Loucy (cell line): ENCODE measurements around the gene MAD1L1.

ENCODE experiments used
- H2AFZ ChIP-seq: fragments of 200-600 bp; sonication (generic); 2 replicates; pipeline ENCODE4 v1.6.0; 2016; ENCODE audit warnings: antibody characterized with exemption, mild to moderate bottlenecking, low read length, moderate library complexity
- H3F3A ChIP-seq: fragments of 200-600 bp; 2 replicates; pipeline ENCODE4 v1.6.0; 2016; ENCODE audit warnings: antibody characterized with exemption, low read depth, mild to moderate bottlenecking
- H3K27me3 ChIP-seq: fragments of 200-600 bp; sonication (generic); 2 replicates; pipeline ENCODE4 v1.6.1; 2014; ENCODE audit warnings: low read length, mild to moderate bottlenecking; ENCODE audit not compliant: insufficient read depth, poor library complexity, severe bottlenecking
- H3K36me3 ChIP-seq: fragments of 200-600 bp; sonication (generic); 2 replicates; pipeline ENCODE4 v1.6.1; 2016; ENCODE audit warnings: low read length; ENCODE audit not compliant: insufficient read depth
- H3K4me1 ChIP-seq: fragments of 200-600 bp; sonication (generic); 2 replicates; pipeline ENCODE4 v1.5.1; 2014; ENCODE audit warnings: low read length, mild to moderate bottlenecking; ENCODE audit not compliant: insufficient read depth, poor library complexity, severe bottlenecking
- H3K4me2 ChIP-seq: fragments of 200-600 bp; sonication (generic); 2 replicates; pipeline ENCODE4 v1.6.0; 2014; ENCODE audit warnings: antibody characterized with exemption, low read length, low read depth, mild to moderate bottlenecking; ENCODE audit not compliant: poor library complexity, severe bottlenecking
- H3K4me3 ChIP-seq: fragments of 200-600 bp; sonication (generic); 2 replicates; pipeline ENCODE4 v1.5.1; 2014; ENCODE audit warnings: low read length, mild to moderate bottlenecking, mixed read lengths; ENCODE audit not compliant: poor library complexity, severe bottlenecking
- H3K79me2 ChIP-seq: fragments of 200-600 bp; sonication (generic); 2 replicates; pipeline ENCODE4 v1.6.1; 2014; ENCODE audit warnings: low read length; ENCODE audit not compliant: insufficient read depth
- H3K9ac ChIP-seq: fragments of 200-600 bp; sonication (generic); 2 replicates; pipeline ENCODE4 v1.6.0; 2014; ENCODE audit warnings: mild to moderate bottlenecking, low read depth, low read length, moderate library complexity; ENCODE audit not compliant: poor library complexity, severe bottlenecking
- H3K9me2 ChIP-seq: fragments of 200-600 bp; sonication (generic); replicated peaks from 2 replicates; pipeline ENCODE4 v1.6.1; 2016; ENCODE audit warnings: low read depth, low read length, mixed read lengths
- H3K9me3 ChIP-seq: fragments of 200-600 bp; sonication (generic); 2 replicates; pipeline ENCODE4 v1.6.1; 2014; ENCODE audit warnings: mild to moderate bottlenecking, antibody characterized with exemption, low read length, low read depth; ENCODE audit not compliant: insufficient read depth
- H4K20me1 ChIP-seq: fragments of 200-600 bp; sonication (generic); 2 replicates; pipeline ENCODE4 v1.6.0; 2014; ENCODE audit warnings: antibody characterized with exemption, low read length, mild to moderate bottlenecking; ENCODE audit not compliant: insufficient read depth, poor library complexity, severe bottlenecking
- CTCF ChIP-seq: fragments of 200-600 bp; sonication (generic); conservative IDR thresholded peaks from 2 replicates; pipeline ENCODE4 v1.5.1; 2014; ENCODE audit warnings: mild to moderate bottlenecking, antibody characterized with exemption, low read length
- EZH2phosphoT487 ChIP-seq: fragments of 200-600 bp; IDR thresholded peaks from 2 replicates; pipeline ENCODE4 v1.6.1; 2018; ENCODE audit warnings: antibody characterized with exemption, mild to moderate bottlenecking, moderate library complexity, borderline replicate concordance

MAD1L1 gene

DNA sequence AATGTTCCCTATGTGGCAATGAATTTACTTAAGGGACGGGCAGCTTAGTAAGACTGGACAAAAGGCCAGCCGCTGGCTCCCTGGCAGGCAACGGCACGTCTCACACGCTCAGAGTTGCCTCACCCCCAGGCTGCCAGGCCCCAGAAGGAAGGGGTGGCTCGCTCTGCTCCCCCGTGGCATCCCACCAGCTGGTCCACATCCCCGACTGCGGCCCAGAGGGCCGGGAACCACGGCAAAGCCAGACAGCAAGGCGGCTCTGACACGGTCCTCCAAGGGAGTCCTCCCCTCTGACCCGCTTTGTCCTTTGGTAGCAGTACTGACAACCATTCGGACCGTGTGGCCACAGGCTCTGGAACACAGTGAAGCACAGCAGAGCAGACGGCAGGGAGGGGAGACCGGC lies 43.4 kb upstream of the MAD1L1 start:
- H3F3A ChIP-seq = no peaks in the 10 kb centered on the region
- peaks cover 10% of the 10 kb centered on the region; the same call in 1 of the 2 replicates for H3K36me3 ChIP-seq

DNA sequence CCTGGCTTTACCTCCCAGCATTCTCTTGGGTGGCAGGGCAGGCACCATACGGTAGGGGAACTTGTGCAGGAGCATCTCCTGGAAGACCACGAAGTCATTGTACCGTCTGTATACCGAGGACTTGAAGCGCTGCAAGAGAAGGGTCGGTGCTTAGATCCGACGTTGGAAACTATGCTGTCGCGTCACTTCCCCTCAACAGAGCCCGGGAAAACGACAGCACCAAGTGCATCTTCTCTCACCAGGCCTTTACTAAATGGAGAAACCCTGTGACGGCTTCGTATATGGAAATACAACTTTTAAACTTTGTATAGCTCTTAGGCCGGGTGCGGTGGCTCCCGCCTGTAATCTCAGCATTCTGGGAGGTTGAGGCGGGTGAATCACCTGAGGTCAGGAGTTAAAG lies 42.4 kb upstream of the MAD1L1 start:
- H3K9me3 ChIP-seq = no peaks in the 10 kb centered on the region
- no peak overlapping the region for H2AFZ ChIP-seq
- no peaks in the 10 kb centered on the region for H3F3A ChIP-seq
- H3K9me2 ChIP-seq = no peaks in the 10 kb centered on the region
- no peak overlapping the region for H3K9ac ChIP-seq
- H3K79me2 ChIP-seq = no peaks in the 10 kb centered on the region
- H3K4me2 ChIP-seq = no peak overlapping the region
- H3K4me1 ChIP-seq = peaks cover 2% of the 10 kb centered on the region
- no peak overlapping the region for H3K4me3 ChIP-seq
- peaks cover 11% of the 10 kb centered on the region; the same call in 1 of the 2 replicates for H3K36me3 ChIP-seq
- no peaks in the 10 kb centered on the region for H4K20me1 ChIP-seq
- no peak for TF ChIP-seq CTCF
- TF ChIP-seq EZH2phosphoT487 = no peak
- no peaks in the 10 kb centered on the region for H3K27me3 ChIP-seq

More for the DNA sequence above, 43.4 kb upstream of the MAD1L1 start:
- Histone ChIP-seq H3K79me2 (no peaks in the 10 kb centered on the region), H3K4me1 (peaks cover 9% of the 10 kb centered on the region), H3K9me2 (no peaks in the 10 kb centered on the region), H3K27me3 (no peaks in the 10 kb centered on the region), H3K4me2 (no peak overlapping the region), H3K4me3 (no peak overlapping the region), H3K9ac (no peak overlapping the region), H4K20me1 (no peaks in the 10 kb centered on the region), H2AFZ (no peak overlapping the region), H3K9me3 (no peaks in the 10 kb centered on the region)
- TF ChIP-seq CTCF (no peak), EZH2phosphoT487 (no peak)

DNA sequence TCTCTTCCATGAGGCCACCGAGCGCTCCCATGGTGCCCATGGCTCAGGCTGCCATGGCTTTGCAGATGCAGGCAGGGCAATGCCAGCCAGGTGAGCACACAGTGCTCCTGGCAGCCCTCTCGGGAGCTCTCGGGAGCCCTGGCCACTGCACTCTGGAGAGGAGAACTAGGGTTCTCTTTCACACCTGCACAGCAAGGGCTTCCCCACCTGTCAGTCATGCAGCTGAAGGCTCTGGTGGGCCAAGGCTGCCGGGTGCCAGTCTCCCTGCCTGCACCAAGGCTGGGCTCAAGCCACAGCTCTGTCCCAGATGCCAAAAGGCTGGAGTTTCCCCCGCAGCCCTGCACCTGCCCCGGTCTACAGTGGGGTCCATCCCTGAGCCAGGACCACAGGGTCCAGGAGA lies 41.9 kb upstream of the MAD1L1 start:
- Histone ChIP-seq H3K9me2 (no peaks in the 10 kb centered on the region), H3K4me3 (no peak overlapping the region), H2AFZ (no peak overlapping the region), H3K27me3 (no peaks in the 10 kb centered on the region), H3K9me3 (no peaks in the 10 kb centered on the region), H3K4me1 (no peaks in the 10 kb centered on the region), H3K79me2 (no peaks in the 10 kb centered on the region), H3K9ac (no peak overlapping the region), H4K20me1 (no peaks in the 10 kb centered on the region), H3K4me2 (no peak overlapping the region), H3F3A (no peaks in the 10 kb centered on the region), H3K36me3 (peaks cover 11% of the 10 kb centered on the region; the same call in 1 of the 2 replicates)
- TF ChIP-seq EZH2phosphoT487 (no peak), CTCF (no peak)
